KMS-11 (cell line): ENCODE results near the gene KCNA10.

ENCODE experiments used
- H2AFZ ChIP-seq: fragments of 200-600 bp; sonication (generic); 2 replicates; pipeline ENCODE4 v1.6.1; 2016; ENCODE audit warnings: antibody characterized with exemption, mixed run types, low read depth
- H3K27ac ChIP-seq: fragments of 200-600 bp; sonication (generic); 2 replicates; pipeline ENCODE4 v1.6.1; 2016; ENCODE audit warnings: mild to moderate bottlenecking, mixed run types
- H3K27me3 ChIP-seq: fragments of 200-600 bp; sonication (generic); 2 replicates; pipeline ENCODE4 v1.6.1; 2017; ENCODE audit warnings: mild to moderate bottlenecking, low read depth, mixed run types, moderate library complexity; ENCODE audit not compliant: insufficient read depth
- H3K36me3 ChIP-seq: fragments of 200-600 bp; sonication (generic); 2 replicates; pipeline ENCODE4 v1.6.1; 2017; ENCODE audit warnings: mild to moderate bottlenecking, mixed run types; ENCODE audit not compliant: insufficient read depth
- H3K4me1 ChIP-seq: fragments of 200-600 bp; sonication (generic); 2 replicates; pipeline ENCODE4 v1.6.1; 2016; ENCODE audit warnings: mild to moderate bottlenecking, low read depth, mixed run types; ENCODE audit not compliant: poor library complexity, severe bottlenecking
- H3K4me2 ChIP-seq: fragments of 200-600 bp; sonication (generic); 2 replicates; pipeline ENCODE4 v1.7.0; 2016; ENCODE audit warnings: mild to moderate bottlenecking, mixed run types
- H3K4me3 ChIP-seq: fragments of 200-600 bp; sonication (generic); IDR thresholded peaks from 2 replicates; pipeline ENCODE4 v1.6.1; 2017; ENCODE audit warnings: low read depth, low read length, mixed read lengths; ENCODE audit not compliant: insufficient read depth
- H3K79me2 ChIP-seq: fragments of 200-600 bp; sonication (generic); 2 replicates; pipeline ENCODE4 v1.6.1; 2016; ENCODE audit warnings: low read depth, mixed run types; ENCODE audit not compliant: insufficient read depth
- H3K9ac ChIP-seq: fragments of 200-600 bp; sonication (generic); 2 replicates; pipeline ENCODE4 v1.6.1; 2016; ENCODE audit warnings: mild to moderate bottlenecking, mixed run types
- H4K20me1 ChIP-seq: fragments of 200-600 bp; sonication (generic); 2 replicates; pipeline ENCODE4 v1.6.1; 2016; ENCODE audit warnings: mild to moderate bottlenecking, mixed run types; ENCODE audit not compliant: insufficient read depth
- CTCF ChIP-seq: fragments of 200-600 bp; sonication (generic); conservative IDR thresholded peaks from 2 replicates; pipeline ENCODE4 v1.6.1; 2017; ENCODE audit warnings: low read depth, mild to moderate bottlenecking, antibody characterized with exemption, low read length, moderate library complexity, mixed read lengths

Gene KCNA10

GRCh38 chr1:110555807-110556470, 37.0 kb upstream of the KCNA10 start:
- Histone ChIP-seq H4K20me1 (no peaks in the 10 kb centered on the region), H3K36me3 (no peaks in the 10 kb centered on the region), H3K4me2 (no peak overlapping the region), H3K9ac (no peak overlapping the region), H3K4me1 (no peaks in the 10 kb centered on the region), H3K27ac (no peak overlapping the region), H2AFZ (no peak overlapping the region), H3K79me2 (no peaks in the 10 kb centered on the region), H3K4me3 (no peak overlapping the region), H3K27me3 (no peaks in the 10 kb centered on the region; the same call in 1 of the 2 replicates)
- no peak for TF ChIP-seq CTCF

- Histone ChIP-seq H3K4me3 (no peak overlapping the region), H3K79me2 (no peaks in the 10 kb centered on the region), H3K36me3 (no peaks in the 10 kb centered on the region), H3K4me2 (no peak overlapping the region), H3K4me1 (no peaks in the 10 kb centered on the region), H2AFZ (no peak overlapping the region), H4K20me1 (no peaks in the 10 kb centered on the region), H3K9ac (no peak overlapping the region), H3K27me3 (no peaks in the 10 kb centered on the region; the same call in 1 of the 2 replicates), H3K27ac (no peak overlapping the region)
- TF ChIP-seq CTCF = no peak
Observed at GRCh38 chr1:110554871-110555801, 36.2 kb upstream of the KCNA10 start.

GRCh38 chr1:110551278-110551809, 32.4 kb upstream of the KCNA10 start:
- Histone ChIP-seq H3K4me2 (no peak overlapping the region), H3K4me3 (no peak overlapping the region), H2AFZ (no peak overlapping the region), H3K27me3 (no peaks in the 10 kb centered on the region; the same call in 1 of the 2 replicates), H3K4me1 (no peaks in the 10 kb centered on the region), H4K20me1 (no peaks in the 10 kb centered on the region), H3K9ac (no peak overlapping the region), H3K79me2 (no peaks in the 10 kb centered on the region), H3K36me3 (no peaks in the 10 kb centered on the region), H3K27ac (no peak overlapping the region)
- TF ChIP-seq CTCF = no peak

- Histone ChIP-seq H3K4me1 (no peaks in the 10 kb centered on the region), H3K79me2 (no peaks in the 10 kb centered on the region), H4K20me1 (no peaks in the 10 kb centered on the region), H3K4me3 (no peak overlapping the region), H3K9ac (no peak overlapping the region), H3K27ac (no peak overlapping the region), H3K36me3 (no peaks in the 10 kb centered on the region), H3K4me2 (no peak overlapping the region), H3K27me3 (no peaks in the 10 kb centered on the region; the same call in 1 of the 2 replicates), H2AFZ (no peak overlapping the region)
- no peak for TF ChIP-seq CTCF
Observed at GRCh38 chr1:110549831-110550230, 30.9 kb upstream of the KCNA10 start.
